ENCODE data around the gene POU2F3.

The POU2F3 gene

DNA sequence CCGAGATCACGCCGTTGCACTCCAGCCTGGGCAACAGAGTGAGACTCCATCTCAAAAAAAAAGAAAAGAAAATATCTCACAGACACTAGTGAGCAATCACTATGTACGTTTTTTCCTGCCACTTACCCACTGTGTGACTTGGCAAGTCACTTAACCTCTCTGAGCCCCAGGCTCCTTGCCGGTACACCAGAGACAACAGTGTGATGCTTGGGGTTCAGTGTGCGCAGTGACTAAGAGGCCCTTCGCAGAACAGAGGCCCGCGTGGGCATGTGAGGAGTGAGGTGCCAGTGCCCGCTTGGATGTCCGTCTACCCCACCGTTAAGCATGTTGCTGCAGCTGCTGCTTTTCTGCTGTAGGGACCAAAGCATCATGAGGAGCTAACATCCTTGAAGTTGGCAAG is 22.4 kb upstream of the POU2F3 start:
- DNase-seq (ENCODE audit: low spot score in 2 of 2) (no peak), ATAC-seq (ENCODE audit: low read depth) (no peak)
- Mint-ChIP-seq H3K27ac (no peak overlapping the region), H3K27me3 (peaks cover 8% of the 10 kb centered on the region), H3K4me3 (no peak overlapping the region), H3K4me1 (no peaks in the 10 kb centered on the region), H3K9me3 (no peaks in the 10 kb centered on the region), H3K36me3 (no peaks in the 10 kb centered on the region)

DNA sequence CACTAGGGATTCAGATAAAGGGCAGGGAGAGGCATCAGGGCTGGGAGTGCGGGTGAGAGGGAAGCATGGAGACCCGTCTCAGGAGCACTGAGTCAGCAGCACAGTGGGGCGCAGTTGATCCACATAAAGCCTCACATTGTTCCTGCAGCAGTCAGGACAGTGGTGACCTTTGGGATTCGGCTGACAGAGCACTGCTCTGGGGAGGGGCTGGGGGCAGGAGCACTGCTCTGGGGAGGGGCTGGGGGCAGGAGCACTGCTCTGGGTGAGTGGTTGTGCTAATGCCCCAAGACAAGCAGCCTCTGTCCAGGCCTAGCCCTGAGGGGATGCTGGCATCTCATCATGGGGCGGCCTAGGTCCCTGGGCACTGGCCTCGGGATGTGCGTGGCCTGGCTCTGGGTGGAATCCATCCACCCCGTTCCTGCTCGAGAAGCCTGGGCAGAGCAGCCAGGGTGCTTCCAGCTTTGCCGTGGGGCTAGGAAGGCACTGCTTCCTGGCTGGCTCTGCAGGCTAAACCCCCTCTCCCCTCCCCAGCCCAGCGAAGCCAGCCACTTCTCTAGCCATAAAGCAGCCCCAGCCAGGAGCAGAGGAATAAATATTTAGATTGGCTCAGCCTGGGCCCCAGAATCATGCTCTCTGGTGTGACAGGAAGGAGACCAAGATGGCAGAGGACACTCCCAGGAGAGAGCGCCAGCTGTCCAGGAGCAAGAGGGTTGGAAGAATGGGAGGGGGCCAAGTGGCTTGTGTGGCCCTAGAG is 21.8 kb upstream of the POU2F3 start:
- Mint-ChIP-seq H3K27me3 (peaks cover 8% of the 10 kb centered on the region), H3K36me3 (no peaks in the 10 kb centered on the region), H3K4me1 (no peaks in the 10 kb centered on the region), H3K27ac (no peak overlapping the region), H3K9me3 (no peaks in the 10 kb centered on the region), H3K4me3 (no peak overlapping the region)
- DNase-seq (ENCODE audit: low spot score in 2 of 2) (no peak), ATAC-seq (ENCODE audit: low read depth) (no peak)

- peaks cover 8% of the 10 kb centered on the region for H3K27me3 Mint-ChIP-seq
- H3K27ac Mint-ChIP-seq, result no peak overlapping the region
- no peak for ATAC-seq (ENCODE audit: low read depth)
These were observed 21.3 kb upstream of the POU2F3 start for GRCh38 chr11:120218695-120219033.

GRCh38 chr11:120219232-120219937 is 20.6 kb upstream of the POU2F3 start:
- no peaks in the 10 kb centered on the region for H3K36me3 Mint-ChIP-seq
- no peak overlapping the region for H3K27ac Mint-ChIP-seq
- peaks cover 9% of the 10 kb centered on the region for H3K27me3 Mint-ChIP-seq
- DNase-seq (ENCODE audit: low spot score in 2 of 2) (no peak), ATAC-seq (ENCODE audit: low read depth) (no peak)
- no peaks in the 10 kb centered on the region for H3K4me1 Mint-ChIP-seq
- no peak overlapping the region for H3K4me3 Mint-ChIP-seq
- no peaks in the 10 kb centered on the region for H3K9me3 Mint-ChIP-seq

More at GRCh38 chr11:120218695-120219033, 21.3 kb upstream of the POU2F3 start:
- H3K4me1 Mint-ChIP-seq, result no peaks in the 10 kb centered on the region
- no peaks in the 10 kb centered on the region for H3K9me3 Mint-ChIP-seq
- H3K4me3 Mint-ChIP-seq, result no peak overlapping the region
- H3K36me3 Mint-ChIP-seq, result no peaks in the 10 kb centered on the region
- DNase-seq (ENCODE audit: low spot score in 2 of 2), result no peak

DNA sequence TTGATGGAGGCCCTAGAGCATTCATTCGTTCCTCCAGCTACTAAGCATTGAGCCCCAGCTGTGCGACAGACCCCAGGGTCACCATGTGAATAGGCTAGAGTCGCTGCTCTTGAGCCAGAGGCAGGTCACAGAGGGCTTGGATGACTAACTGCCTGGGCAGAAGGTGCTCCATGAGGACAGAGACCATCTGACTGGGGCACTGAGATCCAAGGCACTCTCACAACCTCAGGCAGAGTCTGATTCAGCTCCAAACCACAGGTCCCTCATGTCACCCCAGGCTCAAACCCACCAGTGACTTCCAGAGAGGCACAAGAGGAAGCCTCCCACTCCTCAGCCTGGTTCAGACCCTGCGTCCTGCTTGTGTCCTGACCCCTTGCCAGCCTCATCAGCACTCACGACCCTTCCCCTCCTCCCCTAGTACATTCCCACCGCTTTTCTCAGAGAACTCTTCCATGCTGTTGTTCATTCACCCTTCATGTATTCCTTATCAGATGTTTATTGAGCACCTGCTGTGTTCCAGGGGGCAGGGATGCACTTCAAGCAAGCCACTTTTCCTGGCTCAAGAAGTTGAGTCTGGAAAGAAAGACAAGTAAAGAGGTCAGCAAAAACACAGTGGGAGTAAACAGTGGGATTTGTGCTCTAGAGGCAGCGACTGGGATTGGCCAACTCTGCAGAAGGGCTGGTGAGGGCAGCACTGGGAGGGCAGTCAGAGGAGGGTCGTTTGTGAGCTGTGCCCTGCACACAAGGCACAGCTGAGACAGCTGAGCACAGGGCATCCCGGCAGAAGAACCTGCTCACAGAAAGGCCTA is 19.8 kb upstream of the POU2F3 start:
- Mint-ChIP-seq H3K27ac (no peak overlapping the region), H3K4me1 (peaks cover 6% of the 10 kb centered on the region), H3K36me3 (no peaks in the 10 kb centered on the region)

DNA sequence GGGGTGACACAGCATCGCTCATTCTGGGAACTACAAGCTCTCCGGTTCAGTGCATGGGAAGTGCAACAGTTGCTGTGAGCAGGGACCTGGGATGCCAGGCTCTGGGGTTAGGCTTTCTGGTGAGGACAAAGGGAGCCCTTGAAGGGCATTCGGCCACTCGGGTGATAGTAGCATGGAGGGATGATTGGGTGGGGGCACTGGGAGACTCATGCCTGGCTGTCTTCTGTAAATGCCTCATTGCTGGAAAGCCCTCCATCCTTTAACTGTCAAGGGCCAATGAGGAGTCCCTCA is 19.2 kb upstream of the POU2F3 start:
- no peak for DNase-seq (ENCODE audit: low spot score in 2 of 2)
- Mint-ChIP-seq H3K36me3 (no peaks in the 10 kb centered on the region), H3K9me3 (no peaks in the 10 kb centered on the region), H3K27ac (no peak overlapping the region), H3K4me3 (no peak overlapping the region), H3K27me3 (peaks cover 4% of the 10 kb centered on the region), H3K4me1 (peaks cover 6% of the 10 kb centered on the region)
- no peak for ATAC-seq (ENCODE audit: low read depth)

More for the DNA sequence above, 19.8 kb upstream of the POU2F3 start:
- Mint-ChIP-seq H3K27me3 (peaks cover 6% of the 10 kb centered on the region), H3K4me3 (no peak overlapping the region), H3K9me3 (no peaks in the 10 kb centered on the region)
- no peak for DNase-seq (ENCODE audit: low spot score in 2 of 2)
- no peak for ATAC-seq (ENCODE audit: low read depth)

- no peaks in the 10 kb centered on the region for H3K36me3 Mint-ChIP-seq
- peaks cover 8% of the 10 kb centered on the region for H3K27me3 Mint-ChIP-seq
- H3K4me3 Mint-ChIP-seq, result no peak overlapping the region
- DNase-seq (ENCODE audit: low spot score in 2 of 2), result no peak
- H3K4me1 Mint-ChIP-seq, result peaks cover 6% of the 10 kb centered on the region
- no peaks in the 10 kb centered on the region for H3K9me3 Mint-ChIP-seq
- no peak overlapping the region for H3K27ac Mint-ChIP-seq
- no peak for ATAC-seq (ENCODE audit: low read depth)
These were observed 18.7 kb upstream of the POU2F3 start for GRCh38 chr11:120221115-120221752.

DNA sequence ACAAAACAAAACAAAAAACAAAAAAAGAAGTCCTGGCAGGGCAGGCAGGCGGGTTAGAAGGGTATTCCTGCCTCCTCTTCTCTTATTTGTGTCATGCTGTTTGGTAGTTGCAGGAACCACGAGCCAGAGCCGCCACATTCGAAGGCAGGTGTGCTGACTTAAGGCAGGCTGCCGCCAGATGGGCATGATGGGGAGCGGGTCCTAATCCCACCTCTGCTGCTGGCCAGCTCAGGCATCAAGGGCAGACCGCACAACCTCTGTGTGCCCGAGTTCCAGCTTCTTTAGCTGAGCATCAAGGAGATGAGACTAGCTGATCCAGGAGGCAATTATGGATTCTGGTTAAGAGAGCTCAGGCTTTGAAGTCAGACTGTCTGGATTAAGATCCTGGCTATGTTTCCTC is 17.0 kb upstream of the POU2F3 start:
- Mint-ChIP-seq H3K27ac (no peak overlapping the region), H3K9me3 (no peaks in the 10 kb centered on the region), H3K4me1 (peaks cover 6% of the 10 kb centered on the region), H3K27me3 (peaks cover 8% of the 10 kb centered on the region), H3K36me3 (no peaks in the 10 kb centered on the region), H3K4me3 (no peak overlapping the region)
- ATAC-seq (ENCODE audit: low read depth) (no peak), DNase-seq (ENCODE audit: low spot score in 2 of 2) (no peak)

DNA sequence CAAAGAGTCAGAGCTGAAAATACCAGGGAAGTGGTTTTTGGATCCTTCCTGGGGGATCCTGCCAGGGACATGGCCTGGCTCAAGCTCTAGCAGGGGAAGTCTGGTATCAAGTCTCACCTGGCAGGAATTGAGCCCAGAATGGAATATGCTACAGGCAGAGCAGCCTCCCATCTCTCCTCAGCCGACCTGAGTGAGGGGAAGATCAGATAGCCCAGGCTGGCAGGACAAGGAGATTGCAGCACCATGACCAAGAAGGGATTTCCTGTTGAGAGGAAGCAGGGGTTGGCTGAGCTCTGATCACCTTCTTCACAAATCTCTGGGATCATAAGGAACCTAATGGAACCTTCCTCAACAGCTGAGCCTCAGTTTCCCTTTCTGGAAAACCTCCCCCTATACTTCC is 16.1 kb upstream of the POU2F3 start:
- H3K27me3 Mint-ChIP-seq, result peaks cover 6% of the 10 kb centered on the region
- H3K4me3 Mint-ChIP-seq, result no peak overlapping the region
- H3K36me3 Mint-ChIP-seq, result no peaks in the 10 kb centered on the region
- H3K27ac Mint-ChIP-seq, result no peak overlapping the region
- H3K9me3 Mint-ChIP-seq, result no peaks in the 10 kb centered on the region
- ATAC-seq (ENCODE audit: low read depth) (no peak), DNase-seq (ENCODE audit: low spot score in 2 of 2) (no peak)
- H3K4me1 Mint-ChIP-seq, result peaks cover 6% of the 10 kb centered on the region

- Mint-ChIP-seq H3K27ac (peak overlapping the region; percentile 14), H3K4me3 (no peak overlapping the region), H3K4me1 (peaks cover 6% of the 10 kb centered on the region), H3K36me3 (no peaks in the 10 kb centered on the region), H3K9me3 (no peaks in the 10 kb centered on the region), H3K27me3 (peaks cover 5% of the 10 kb centered on the region)
- no peak for ATAC-seq (ENCODE audit: low read depth)
- DNase-seq (ENCODE audit: low spot score in 2 of 2), result no peak
These were observed 15.6 kb upstream of the POU2F3 start for GRCh38 chr11:120224361-120224760.

DNA sequence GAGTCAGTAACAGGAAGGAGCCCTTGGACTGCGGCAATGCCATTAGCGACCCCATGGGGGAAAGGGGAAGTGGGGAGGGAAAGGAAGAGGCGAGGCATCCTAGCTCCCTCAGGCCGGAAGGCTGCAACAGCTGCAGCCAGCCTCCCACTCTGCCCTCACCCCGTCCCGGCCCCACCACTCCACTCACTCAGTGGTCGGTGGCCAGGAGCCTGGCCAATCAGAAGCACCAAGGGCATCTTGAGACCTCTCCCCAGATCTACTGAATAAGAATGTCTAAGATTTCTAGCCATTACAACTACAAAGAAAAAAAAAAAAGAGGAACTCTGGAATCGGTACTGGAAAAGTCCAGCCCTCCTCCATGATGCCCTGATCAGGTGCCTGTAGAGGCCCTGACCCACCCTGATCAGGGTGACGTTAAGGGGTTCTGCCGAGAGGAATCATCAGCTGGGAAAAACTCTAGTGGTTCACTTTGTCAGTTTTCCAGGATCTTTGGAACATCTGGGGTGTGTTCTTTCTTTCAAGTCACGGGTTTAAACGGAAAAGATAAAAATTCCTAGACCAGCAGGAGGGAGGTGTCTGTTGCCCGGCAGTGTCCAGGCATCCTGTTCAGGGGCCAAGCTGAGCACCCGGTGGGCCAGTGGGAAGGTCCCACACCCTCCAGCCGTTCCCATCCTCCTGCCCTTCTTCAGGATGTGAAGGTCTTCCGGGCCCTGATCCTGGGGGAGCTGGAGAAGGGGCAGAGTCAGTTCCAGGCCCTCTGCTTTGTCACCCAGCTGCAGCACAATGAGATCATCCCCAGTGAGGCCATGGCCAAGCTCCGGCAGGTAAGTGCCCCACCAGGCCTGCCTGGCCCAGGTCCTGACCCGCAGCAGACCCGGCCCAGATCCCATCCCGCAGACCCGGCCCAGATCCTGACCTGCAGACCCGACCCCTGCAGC is 14.7 kb upstream of the POU2F3 start:
- H3K27ac Mint-ChIP-seq, result peak overlapping the region; percentile 14
- peaks cover 6% of the 10 kb centered on the region for H3K4me1 Mint-ChIP-seq
- peaks cover 5% of the 10 kb centered on the region for H3K27me3 Mint-ChIP-seq
- ATAC-seq (ENCODE audit: low read depth) (peak; percentile 29), DNase-seq (ENCODE audit: low spot score in 2 of 2) (no peak)
- H3K4me3 Mint-ChIP-seq, result peak overlapping the region; percentile 3
- no peaks in the 10 kb centered on the region for H3K36me3 Mint-ChIP-seq
- H3K9me3 Mint-ChIP-seq, result no peaks in the 10 kb centered on the region

- no peak for ATAC-seq (ENCODE audit: low read depth)
- Mint-ChIP-seq H3K4me1 (peaks cover 6% of the 10 kb centered on the region), H3K27ac (no peak overlapping the region), H3K4me3 (no peak overlapping the region), H3K9me3 (no peaks in the 10 kb centered on the region), H3K36me3 (no peaks in the 10 kb centered on the region), H3K27me3 (peaks cover 6% of the 10 kb centered on the region)
- no peak for DNase-seq (ENCODE audit: low spot score in 2 of 2)
These were observed 13.7 kb upstream of the POU2F3 start for GRCh38 chr11:120226242-120226641.

- Mint-ChIP-seq H3K9me3 (no peaks in the 10 kb centered on the region), H3K36me3 (no peaks in the 10 kb centered on the region), H3K27ac (no peak overlapping the region), H3K4me1 (peaks cover 6% of the 10 kb centered on the region), H3K27me3 (peaks cover 7% of the 10 kb centered on the region), H3K4me3 (no peak overlapping the region)
- no peak for ATAC-seq (ENCODE audit: low read depth)
- no peak for DNase-seq (ENCODE audit: low spot score in 2 of 2)
These were observed 13.2 kb upstream of the POU2F3 start for GRCh38 chr11:120226714-120227113.
